ENCODE data around the gene KCNMA1. TPM values are rescaled to one million over a fixed set of nuclear protein-coding genes. Genes with fewer than 3 reads are reported as not detected.

KCNMA1 gene
- polyA plus RNA-seq, 1 of the 3 experiments (the other 2 are of a cell fraction), result 107 TPM

GRCh38 chr10:77338143-77338542 lies 299.5 kb downstream of the KCNMA1 start:
- no peak overlapping the region for H3K9ac ChIP-seq
- no peak overlapping the region for H3K4me3 ChIP-seq (ENCODE audit: low read depth in 2 of 2, low read length in 1 of 2)
- no peaks in the 10 kb centered on the region for H3K27me3 ChIP-seq (ENCODE audit: insufficient read depth)
- ChIA-PET CTCF (interaction anchor here (1.6 to 2.1 kb wide), 2 partner anchors 51 to 87 kb away, joined by 3 to 6 read pairs; no protein-coding TSS in a partner anchor), POLR2A (no interaction called here)
- H3K9me2 ChIP-seq, result no peaks in the 10 kb centered on the region
- H3K4me2 ChIP-seq, result no peak overlapping the region
- no peaks in the 10 kb centered on the region for H3K36me3 ChIP-seq (replicated peaks in 1 of 2; ENCODE audit: control insufficient read depth in 1 of 2, insufficient read depth in 2 of 2, low read length in 1 of 2)
- WGBS (ENCODE audit: low lambda C conversion rate), result 94% methylated on average over 4 of the region's 4 CpGs
- no peak overlapping the region for H3K27ac ChIP-seq (ENCODE audit: low read depth in 2 of 2, low read length in 1 of 2)
- no peaks in the 10 kb centered on the region; a peak in 2 of 4 replicates for H3K4me1 ChIP-seq (ENCODE audit: control insufficient read depth in 1 of 2, insufficient read depth in 2 of 2, low read depth in 1 of 2, low read length in 1 of 2)
- DNase-seq, result no peak
- H3K9me3 ChIP-seq, result no peaks in the 10 kb centered on the region
- no peaks in the 10 kb centered on the region for H3F3A ChIP-seq (replicated peaks; ENCODE audit: insufficient read depth)
- no peak overlapping the region for H2AFZ ChIP-seq (ENCODE audit: low read depth)
- no peaks in the 10 kb centered on the region for H4K20me1 ChIP-seq (ENCODE audit: insufficient read depth)
- no peak for TF ChIP-seq ZBTB33 (IDR thresholded peaks at IDR 0.05; ENCODE audit: borderline replicate concordance, low read depth)
- no peak for TF ChIP-seq EZH2phosphoT487 (IDR thresholded peaks at IDR 0.05; ENCODE audit: borderline replicate concordance, low read depth)
- TF ChIP-seq RFX5 (IDR thresholded peaks at IDR 0.05; ENCODE audit: low read length), result no peak
- TF ChIP-seq SIN3A (IDR thresholded peaks at IDR 0.05; ENCODE audit: borderline replicate concordance, low read depth, low read length), result no peak
- peaks cover 3% of the 10 kb centered on the region; the same call in 1 of the 2 replicates for H3K79me2 ChIP-seq (ENCODE audit: insufficient read depth)

- POLR2A ChIA-PET, result no interaction called here
- H3K9me3 ChIP-seq, result no peaks in the 10 kb centered on the region
- 86% methylated on average over 2 of the region's 2 CpGs for WGBS (ENCODE audit: low lambda C conversion rate)
Measured at GRCh38 chr10:77334501-77334900, 303.1 kb downstream of the KCNMA1 start.

More at GRCh38 chr10:77334501-77334900, 303.1 kb downstream of the KCNMA1 start:
- DNase-seq, result no peak
- H4K20me1 ChIP-seq (ENCODE audit: insufficient read depth), result no peaks in the 10 kb centered on the region
- H3K4me1 ChIP-seq (ENCODE audit: control insufficient read depth in 1 of 2, insufficient read depth in 2 of 2, low read depth in 1 of 2, low read length in 1 of 2), result no peaks in the 10 kb centered on the region; a peak in 1 of 4 replicates
- no peak overlapping the region for H3K9ac ChIP-seq
- H3K36me3 ChIP-seq (replicated peaks in 1 of 2; ENCODE audit: control insufficient read depth in 1 of 2, insufficient read depth in 2 of 2, low read length in 1 of 2), result no peaks in the 10 kb centered on the region
- no peaks in the 10 kb centered on the region for H3K9me2 ChIP-seq
- CTCF ChIA-PET, result no interaction called here
- TF ChIP-seq FOXJ3 (CRISPR knock-in tag; IDR thresholded peaks at IDR 0.05) (no peak), YY1 (IDR thresholded peaks at IDR 0.05; ENCODE audit: low read depth) (no peak), EZH2phosphoT487 (IDR thresholded peaks at IDR 0.05; ENCODE audit: borderline replicate concordance, low read depth) (no peak), FOXM1 (IDR thresholded peaks at IDR 0.05; ENCODE audit: low read depth) (no peak), EP300 (IDR thresholded peaks at IDR 0.05; ENCODE audit: borderline replicate concordance in 1 of 2, low read depth in 1 of 2, low read length in 1 of 2) (no peak), ZBTB33 (IDR thresholded peaks at IDR 0.05; ENCODE audit: borderline replicate concordance, low read depth) (no peak), RXRA (IDR thresholded peaks at IDR 0.05; ENCODE audit: borderline replicate concordance, low read depth) (no peak), ELF1 (IDR thresholded peaks at IDR 0.05) (no peak), RAD21 (IDR thresholded peaks at IDR 0.05; ENCODE audit: low read length) (no peak), NFIC (IDR thresholded peaks at IDR 0.05; ENCODE audit: borderline replicate concordance) (no peak), GATA2 (CRISPR knock-in tag; IDR thresholded peaks at IDR 0.05) (no peak)
- H2AFZ ChIP-seq (ENCODE audit: low read depth), result no peak overlapping the region
- no peaks in the 10 kb centered on the region for H3F3A ChIP-seq (replicated peaks; ENCODE audit: insufficient read depth)
- H3K27ac ChIP-seq (ENCODE audit: low read depth in 2 of 2, low read length in 1 of 2), result no peak overlapping the region
- H3K4me2 ChIP-seq, result no peak overlapping the region
- H3K27me3 ChIP-seq (ENCODE audit: insufficient read depth), result no peaks in the 10 kb centered on the region
- peaks cover 3% of the 10 kb centered on the region; the same call in 1 of the 2 replicates for H3K79me2 ChIP-seq (ENCODE audit: insufficient read depth)
- no peak overlapping the region for H3K4me3 ChIP-seq (ENCODE audit: low read depth in 2 of 2, low read length in 1 of 2)

All from SK-N-SH (cell line).